IMR-90 (cell line): ENCODE results near the gene GADD45GIP1. TPM values are rescaled to one million over a fixed set of nuclear protein-coding genes. Genes with fewer than 3 reads are reported as not detected.

Experiments used
- ATAC-seq: fragments of 200-7000 bp; cut with Tn5 transposase; 2 replicates; pipeline ENCODE4 v1.9.1; 2020; ENCODE audit warnings: low read depth, mild to moderate bottlenecking, moderate library complexity
- BruUV-seq: library from RNA; stranded (reverse); fragments of 400-500 nt; replicated peaks from 2 replicates; lab custom pipeline; 2021; lab: Mats Ljungman, UMichigan
- CTCF ChIA-PET: fragments of 300-600 bp; formaldehyde crosslinking; extraction: SDS; loops from one replicate; lab custom pipeline; 2021; ENCODE audit warnings: antibody characterized with exemption; lab: Yijun Ruan, JAX
- POLR2A ChIA-PET: fragments of 300-600 bp; sonication (Branson Sonifier 250); formaldehyde crosslinking; loops from one replicate; lab custom pipeline; 2022; ENCODE audit warnings: antibody characterized with exemption; ENCODE audit not compliant: unreplicated experiment; lab: Charles Lee
- DNase-seq: peaks from one replicate; pipeline ENCODE4 v3.0.0; 2013
- H2AFZ ChIP-seq: replicated peaks from 2 replicates; pipeline ENCODE3; 2013; ENCODE audit warnings: low read length, mild to moderate bottlenecking; ENCODE audit not compliant: poor library complexity
- H2AK5ac ChIP-seq: 2 replicates; pipeline ENCODE4 v1.6.1; 2013; ENCODE audit warnings: low read depth, low read length, inconsistent platforms
- H2AK9ac ChIP-seq: replicated peaks from 2 replicates; pipeline ENCODE3; 2013; ENCODE audit warnings: mild to moderate bottlenecking, low read depth, low read length, moderate library complexity; ENCODE audit not compliant: poor library complexity
- H2BK120ac ChIP-seq: 2 replicates; pipeline ENCODE4 v1.6.1; 2013; ENCODE audit warnings: low read depth, low read length, inconsistent platforms
- H2BK15ac ChIP-seq: 3 replicates; pipeline ENCODE4 v1.6.1; 2013; ENCODE audit warnings: low read depth, low read length, inconsistent platforms
- H2BK20ac ChIP-seq: 2 replicates; pipeline ENCODE4 v1.6.1; 2013; ENCODE audit warnings: low read depth, mild to moderate bottlenecking, inconsistent platforms, low read length, moderate library complexity
- H2BK5ac ChIP-seq: 2 replicates; pipeline ENCODE4 v1.6.1; 2013; ENCODE audit warnings: mild to moderate bottlenecking, low read depth, low read length, inconsistent platforms; ENCODE audit not compliant: poor library complexity, severe bottlenecking
- H3K14ac ChIP-seq: replicated peaks from 2 replicates; pipeline ENCODE4 v1.6.1; 2013; ENCODE audit warnings: low read depth, low read length, inconsistent platforms
- H3K18ac ChIP-seq: 2 replicates; pipeline ENCODE4 v1.6.1; 2013; ENCODE audit warnings: low read depth, low read length, control low read depth
- H3K23ac ChIP-seq: 2 replicates; pipeline ENCODE4 v1.6.1; 2013; ENCODE audit warnings: low read depth, low read length, inconsistent platforms
- H3K27ac ChIP-seq: 2 replicates; pipeline ENCODE4 v1.5.1; 2013; ENCODE audit warnings: mild to moderate bottlenecking, control low read depth, low read length; ENCODE audit not compliant: insufficient read depth
- H3K27me3 ChIP-seq: 2 replicates; pipeline ENCODE4 v1.6.1; 2013; ENCODE audit warnings: low read length; ENCODE audit not compliant: control insufficient read depth, insufficient read depth
- H3K36me3 ChIP-seq: 2 replicates; pipeline ENCODE4 v1.6.1; 2013; ENCODE audit warnings: low read length, mixed read lengths; ENCODE audit not compliant: control insufficient read depth, insufficient read depth
- H3K4ac ChIP-seq: 2 replicates; pipeline ENCODE4 v1.6.1; 2013; ENCODE audit warnings: low read depth, low read length, inconsistent platforms
- H3K4me1 ChIP-seq: 2 replicates; pipeline ENCODE4 v1.6.1; 2013; ENCODE audit warnings: low read length, mixed read lengths; ENCODE audit not compliant: control insufficient read depth, insufficient read depth
- H3K4me2 ChIP-seq: 2 replicates; pipeline ENCODE4 v1.6.1; 2013; ENCODE audit warnings: low read depth, mild to moderate bottlenecking, control low read depth, low read length, moderate library complexity
- H3K4me3 ChIP-seq: 2 replicates; pipeline ENCODE4 v1.5.1; 2013; ENCODE audit warnings: low read depth, mild to moderate bottlenecking, control low read depth, low read length, moderate library complexity; ENCODE audit not compliant: insufficient read depth
- H3K56ac ChIP-seq: 2 replicates; pipeline ENCODE4 v1.6.1; 2013; ENCODE audit warnings: low read length, inconsistent platforms; ENCODE audit not compliant: insufficient read depth; ENCODE audit errors: extremely low read depth
- H3K79me1 ChIP-seq, 2 experiments: 2 replicates each; pipeline ENCODE4 v1.6.1; 2013; ENCODE audit warnings: low read length in 2 of 2, inconsistent platforms in 1 of 2, low read depth in 1 of 2
- H3K9ac ChIP-seq: 2 replicates; pipeline ENCODE4 v1.6.1; 2013; ENCODE audit warnings: low read depth, low read length, control low read depth
- H3K9me1 ChIP-seq: 2 replicates; pipeline ENCODE4 v1.6.1; 2013; ENCODE audit warnings: low read length, inconsistent platforms; ENCODE audit not compliant: insufficient read depth
- H3K9me3 ChIP-seq: 2 replicates; pipeline ENCODE4 v1.6.1; 2013; ENCODE audit warnings: low read length; ENCODE audit not compliant: control insufficient read depth, insufficient read depth
- H4K20me1 ChIP-seq: 2 replicates; pipeline ENCODE4 v1.6.1; 2013; ENCODE audit warnings: low read length, inconsistent platforms; ENCODE audit not compliant: insufficient read depth
- H4K5ac ChIP-seq: 2 replicates; pipeline ENCODE4 v1.6.1; 2013; ENCODE audit warnings: mild to moderate bottlenecking, low read depth, low read length, control low read depth
- H4K8ac ChIP-seq, 2 experiments: 2 replicates each; pipeline ENCODE4 v1.6.1; 2013; ENCODE audit warnings: low read depth in 2 of 2, low read length in 2 of 2, control low read depth in 1 of 2, inconsistent platforms in 1 of 2
- H4K91ac ChIP-seq: 2 replicates; pipeline ENCODE4 v1.6.1; 2013; ENCODE audit warnings: low read depth, low read length, inconsistent platforms; ENCODE audit not compliant: insufficient read depth
- CEBPB ChIP-seq: IDR thresholded peaks from 2 replicates; pipeline ENCODE4 v1.6.1; 2012; ENCODE audit warnings: low read depth, low read length, improper control_type of control experiment
- CHD1 ChIP-seq: IDR thresholded peaks from 2 replicates; pipeline ENCODE4 v1.6.1; 2012; ENCODE audit warnings: low read depth, low read length, improper control_type of control experiment
- ELK1 ChIP-seq: fragments of 150-350 bp; IDR thresholded peaks from 2 replicates; pipeline ENCODE4 v1.6.1; 2016; ENCODE audit warnings: low read depth, mild to moderate bottlenecking, low read length, moderate library complexity, borderline replicate concordance
- FOS ChIP-seq: fragments of 150-350 bp; IDR thresholded peaks from 2 replicates; pipeline ENCODE4 v1.6.1; 2016; ENCODE audit warnings: low read depth, low read length
- MAFK ChIP-seq: IDR thresholded peaks from 2 replicates; pipeline ENCODE4 v1.6.1; 2012; ENCODE audit warnings: low read depth, low read length, improper control_type of control experiment
- MAZ ChIP-seq: IDR thresholded peaks from 2 replicates; pipeline ENCODE4 v1.6.1; 2012; ENCODE audit warnings: low read depth, mild to moderate bottlenecking, low read length, improper control_type of control experiment, moderate library complexity, borderline replicate concordance
- NFE2L2 ChIP-seq: fragments of 150-350 bp; IDR thresholded peaks from 2 replicates; pipeline ENCODE4 v1.6.1; 2016; ENCODE audit warnings: low read depth, mild to moderate bottlenecking, low read length
- RCOR1 ChIP-seq: IDR thresholded peaks from 2 replicates; pipeline ENCODE4 v1.6.1; 2012; ENCODE audit warnings: mild to moderate bottlenecking, low read length, improper control_type of control experiment; ENCODE audit not compliant: insufficient replicate concordance
- RFX5 ChIP-seq: IDR thresholded peaks from 2 replicates; pipeline ENCODE4 v1.8.0; 2012; ENCODE audit warnings: low read depth, mild to moderate bottlenecking, low read length, moderate library complexity
- WGBS, 2 experiments: methylation state at CpG; one replicate each; pipeline versions ENCODE4 v1.1.5 to v1.1.7; 2013; ENCODE audit warnings: missing lambda C conversion rate in 2 of 2; ENCODE audit not compliant: insufficient read length in 1 of 2; ENCODE audit errors: extremely low coverage in 2 of 2; 5-methylcytosine and 5-hydroxymethylcytosine counted together
- dilution Hi-C: fragments of 300-500 bp; cut with HindIII; formaldehyde crosslinking; loops from one replicate; pipeline ENCODE4 v1.14.3; 2018; ENCODE audit warnings: low sequenced_read_pairs; ENCODE audit not compliant: unreplicated experiment
- in situ Hi-C: fragments of 300-500 bp; cut with MboI; formaldehyde crosslinking; loops from 3 replicates; pipeline ENCODE4 v1.14.3; 2019; ENCODE audit warnings: low sequenced_read_pairs, inconsistent platforms, mixed read lengths
- intact Hi-C: fragments of 100-400 bp; cut with micrococcal nuclease; formaldehyde crosslinking; loops from 2 replicates; pipeline ENCODE4 v1.10.0; 2022
- polyA plus RNA-seq, 3 experiments: library from polyadenylated mRNA; depleted of rRNA; stranded (reverse); fragments of >200 nt; gene quantifications; 2 replicates each; pipeline ENCODE4 v1.2.3, GENCODE V29; 2012; ENCODE audit warnings: low replicate concordance in 1 of 3
- total RNA-seq: library from RNA; depleted of rRNA; stranded (reverse); fragments of >200 nt; gene quantifications from 2 replicates; pipeline ENCODE4 v1.2.3, GENCODE V29; 2012
- TF ChIP-seq, protein P1 (sequence below): conservative IDR thresholded peaks from 2 replicates; pipeline ENCODE4 v1.5.1; 2012; ENCODE audit warnings: mild to moderate bottlenecking, low read depth, low read length, improper control_type of control experiment

The GADD45GIP1 gene
- total and polyA plus RNA-seq, 2 of the 4 experiments (the other 2 are of a cell fraction) = 13.3 to 42.4 TPM

GRCh38 chr19:12979974-12980373, 23.0 kb upstream of the GADD45GIP1 start:
- no peak overlapping the region for H2AK9ac ChIP-seq
- H3K27me3 ChIP-seq = no peaks in the 10 kb centered on the region
- no peak overlapping the region for H3K4me3 ChIP-seq
- H2BK15ac ChIP-seq = no peak overlapping the region
- H3K4ac ChIP-seq = no peak overlapping the region
- BruUV-seq = no TSS peak
- no peak overlapping the region for H4K8ac ChIP-seq
- no peak overlapping the region for H2BK120ac ChIP-seq
- in situ Hi-C loops (loop anchor here (5.0 to 25.0 kb wide), 4 partner anchors 112 to 757 kb away; a partner anchor contains a TSS), intact Hi-C loops (loop anchor here (2.0 to 5.0 kb wide), 2 partner anchors 171 to 267 kb away; partner anchors contain the start of genes IER2 and STX10), dilution Hi-C loops (no loop called here)
- H3K27ac ChIP-seq = no peak overlapping the region
- H3K18ac ChIP-seq = no peak overlapping the region
- peaks cover 3% of the 10 kb centered on the region; the same call in 1 of the 2 replicates for H3K4me1 ChIP-seq
- H3K79me1 ChIP-seq = no peaks in the 10 kb centered on the region; a peak in 1 of 4 replicates
- no peak overlapping the region for H4K5ac ChIP-seq
- H4K20me1 ChIP-seq = no peaks in the 10 kb centered on the region
- H3K14ac ChIP-seq = no peak overlapping the region
- DNase-seq = no peak
- no peak overlapping the region for H2BK20ac ChIP-seq
- no peak overlapping the region for H3K4me2 ChIP-seq
- H3K56ac ChIP-seq = no peak overlapping the region
- no peak overlapping the region for H4K91ac ChIP-seq
- no peaks in the 10 kb centered on the region for H3K9me3 ChIP-seq
- 83% methylated on average over 2 of the region's 3 CpGs; no CpG with 5 or more reads in 1 of the 2 experiments for WGBS, 2 experiments
- H3K9me1 ChIP-seq = 0 out of 2 replicates have a peak, but pooled peaks cover 2% of the 10 kb centered on the region
- CTCF ChIA-PET = no interaction called here
- no peak for ATAC-seq
- no peak overlapping the region; the same call in 1 of the 2 replicates for H2AK5ac ChIP-seq
- H3K9ac ChIP-seq = no peak overlapping the region
- H3K36me3 ChIP-seq = no peaks in the 10 kb centered on the region
- H2AFZ ChIP-seq = no peak overlapping the region
- H2BK5ac ChIP-seq = no peak overlapping the region
- TF ChIP-seq CHD1 = no peak
- no peak for TF ChIP-seq FOS
- TF ChIP-seq RCOR1 = no peak
- no peak for TF ChIP-seq MAZ
- TF ChIP-seq, protein P1, sequence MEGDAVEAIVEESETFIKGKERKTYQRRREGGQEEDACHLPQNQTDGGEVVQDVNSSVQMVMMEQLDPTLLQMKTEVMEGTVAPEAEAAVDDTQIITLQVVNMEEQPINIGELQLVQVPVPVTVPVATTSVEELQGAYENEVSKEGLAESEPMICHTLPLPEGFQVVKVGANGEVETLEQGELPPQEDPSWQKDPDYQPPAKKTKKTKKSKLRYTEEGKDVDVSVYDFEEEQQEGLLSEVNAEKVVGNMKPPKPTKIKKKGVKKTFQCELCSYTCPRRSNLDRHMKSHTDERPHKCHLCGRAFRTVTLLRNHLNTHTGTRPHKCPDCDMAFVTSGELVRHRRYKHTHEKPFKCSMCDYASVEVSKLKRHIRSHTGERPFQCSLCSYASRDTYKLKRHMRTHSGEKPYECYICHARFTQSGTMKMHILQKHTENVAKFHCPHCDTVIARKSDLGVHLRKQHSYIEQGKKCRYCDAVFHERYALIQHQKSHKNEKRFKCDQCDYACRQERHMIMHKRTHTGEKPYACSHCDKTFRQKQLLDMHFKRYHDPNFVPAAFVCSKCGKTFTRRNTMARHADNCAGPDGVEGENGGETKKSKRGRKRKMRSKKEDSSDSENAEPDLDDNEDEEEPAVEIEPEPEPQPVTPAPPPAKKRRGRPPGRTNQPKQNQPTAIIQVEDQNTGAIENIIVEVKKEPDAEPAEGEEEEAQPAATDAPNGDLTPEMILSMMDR = no peak
- no peak for TF ChIP-seq NFE2L2
- TF ChIP-seq RFX5 = no peak
- no peak for TF ChIP-seq ELK1
- TF ChIP-seq CEBPB = no peak
- no peak for TF ChIP-seq MAFK
- no peak overlapping the region for H3K23ac ChIP-seq
- POLR2A ChIA-PET = no interaction called here
